Mesenteric fat pad (tissue), 1 donor: ENCODE data around the gene ADGRA1. TPM values are rescaled to one million over a fixed set of nuclear protein-coding genes. Genes with fewer than 3 reads are reported as not detected.
A peak's percentile ranks its signal among the peaks of the same experiment; 100 is the strongest.
"Not testable (repeated sequence)": the region's sequence is repeated elsewhere in the genome, so short reads cannot be mapped to it uniquely, and the experiment has no call there.

ENCODE experiments used
- DNase-seq: peaks from one replicate; pipeline ENCODE4 v3.0.0-alpha.2; 2020; ENCODE audit warnings: low spot score
- total RNA-seq: library from RNA; stranded (reverse); fragmentation: NEBNext Ultra II Directional; extraction: Animal tissue kit (Norgen Biotek cat#: 25700); gene quantifications from one replicate; pipeline ENCODE4 v1.2.1, GENCODE V29; 2021
- donor health status: DM: yes; HTN: yes; CAD: no.

ADGRA1 gene
- total RNA-seq, 1 donor from 2014 or later: not detected

DNA sequence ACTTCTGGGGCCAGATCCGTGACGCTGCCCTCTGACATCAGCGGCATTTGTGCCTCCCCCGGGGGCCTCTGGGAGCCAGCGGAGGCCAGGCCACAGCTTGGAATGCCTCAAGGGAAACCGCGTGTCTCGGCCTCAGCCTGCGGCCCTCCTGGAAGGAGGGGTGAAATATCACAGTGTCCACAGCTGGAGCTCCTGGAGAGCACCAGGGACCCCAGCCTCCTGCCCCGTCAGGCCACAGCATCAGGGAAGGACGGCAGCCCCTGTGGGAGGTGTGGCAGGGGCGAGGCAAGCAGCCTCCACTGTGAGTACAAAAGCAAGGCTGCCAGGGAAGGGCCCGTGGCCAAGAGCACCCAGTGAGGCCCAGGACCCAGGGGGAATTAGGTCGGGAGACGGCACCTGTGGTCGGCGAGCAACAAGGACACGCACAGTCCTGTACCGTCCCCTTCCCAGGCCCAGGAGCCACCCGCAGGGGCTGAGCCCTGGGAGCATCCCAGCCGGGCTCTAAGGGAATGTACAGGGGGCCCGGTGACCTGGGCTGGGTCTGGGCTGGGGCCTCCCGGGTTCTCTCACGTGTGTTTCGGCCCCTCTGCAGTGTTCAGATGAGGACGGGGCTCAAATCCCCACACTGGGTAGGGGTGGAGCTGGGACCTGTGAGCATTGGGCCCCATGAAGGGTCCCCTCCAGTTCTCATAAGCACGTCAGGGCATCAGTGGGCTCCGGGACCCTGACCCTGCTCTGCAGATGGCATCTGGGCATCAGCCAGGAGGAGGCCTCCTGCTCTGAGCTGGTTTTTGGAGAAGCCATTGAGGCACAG is 53.6 kb downstream of the ADGRA1 start:
- DNase-seq: peak; percentile 83

DNA sequence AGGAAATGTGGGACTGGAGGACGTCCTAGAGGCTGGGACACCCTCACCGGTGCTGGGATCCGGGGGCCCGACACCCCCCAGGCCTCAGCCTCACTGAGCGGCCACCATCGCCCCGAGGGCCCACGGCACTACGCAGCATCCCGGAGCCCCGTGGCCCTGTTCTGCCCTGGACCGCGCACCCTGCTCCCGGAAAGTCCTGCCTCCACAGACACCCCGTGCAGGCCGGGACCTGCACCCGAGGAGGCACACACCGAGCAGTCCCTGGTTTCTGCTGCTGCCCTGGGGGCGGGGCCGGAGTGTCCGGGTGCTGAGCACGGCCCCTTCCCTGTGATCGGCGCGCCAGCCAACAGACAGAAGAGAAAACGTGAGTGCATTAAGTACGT is 54.2 kb downstream of the ADGRA1 start:
- peak; percentile 71 for DNase-seq

- peak; percentile 62 for DNase-seq
Observed at GRCh38 chr10:133142523-133143199, 54.9 kb downstream of the ADGRA1 start.

DNA sequence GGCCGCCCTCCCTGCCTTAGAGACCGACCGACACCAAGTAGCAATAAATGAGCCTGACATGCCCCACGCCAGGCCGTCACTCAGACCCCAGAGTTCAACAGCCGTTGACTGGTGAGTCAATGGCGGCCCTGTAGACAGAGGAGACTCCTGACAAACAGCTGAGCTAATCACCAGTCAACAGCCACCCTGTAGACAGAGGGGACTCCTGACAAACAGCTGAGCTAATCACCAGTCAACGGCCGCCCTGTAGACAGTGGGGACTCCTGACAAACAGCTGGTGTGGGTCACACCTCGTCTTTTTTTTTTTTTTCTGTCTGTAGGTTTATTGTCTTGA is 55.4 kb downstream of the ADGRA1 start:
- no peak for DNase-seq

DNA sequence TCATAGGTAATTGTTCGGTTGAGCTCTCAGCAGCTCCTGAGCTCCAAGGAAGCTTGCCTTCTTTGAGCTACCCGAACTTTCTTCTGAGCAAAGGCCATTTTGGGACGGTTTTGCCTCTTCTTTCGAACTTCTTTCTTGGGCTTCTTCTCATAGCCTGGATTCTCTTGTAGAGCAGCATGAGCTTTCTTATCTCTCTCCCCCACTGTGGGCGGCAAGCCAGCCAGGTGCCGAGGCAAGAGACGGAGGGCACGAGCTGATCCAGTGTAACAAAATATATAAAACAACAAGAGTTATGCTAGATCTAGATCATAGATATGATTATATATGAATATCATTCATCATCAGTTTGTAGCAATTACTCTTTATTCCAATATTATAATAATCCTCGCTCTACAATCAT is 55.8 kb downstream of the ADGRA1 start:
- no peak for DNase-seq

DNA sequence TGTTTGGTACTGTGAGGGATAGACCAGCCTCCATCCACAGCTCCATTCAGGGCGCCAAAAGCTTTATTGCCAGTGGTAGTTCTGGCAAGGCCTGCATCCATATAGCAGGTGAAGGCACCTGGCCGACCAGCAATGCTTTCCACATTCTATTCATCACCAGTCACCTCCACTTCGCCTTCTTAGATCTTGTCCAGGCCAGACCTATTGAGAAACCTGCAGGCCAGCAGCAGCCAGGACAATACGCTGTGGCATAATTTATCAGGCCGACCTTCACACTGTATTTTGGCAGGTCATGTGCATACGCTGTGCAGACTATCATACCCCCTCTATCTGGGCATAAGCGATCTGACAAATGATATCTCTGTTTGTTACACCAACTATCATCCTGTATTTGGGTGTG is 57.0 kb downstream of the ADGRA1 start:
- no peak for DNase-seq

DNA sequence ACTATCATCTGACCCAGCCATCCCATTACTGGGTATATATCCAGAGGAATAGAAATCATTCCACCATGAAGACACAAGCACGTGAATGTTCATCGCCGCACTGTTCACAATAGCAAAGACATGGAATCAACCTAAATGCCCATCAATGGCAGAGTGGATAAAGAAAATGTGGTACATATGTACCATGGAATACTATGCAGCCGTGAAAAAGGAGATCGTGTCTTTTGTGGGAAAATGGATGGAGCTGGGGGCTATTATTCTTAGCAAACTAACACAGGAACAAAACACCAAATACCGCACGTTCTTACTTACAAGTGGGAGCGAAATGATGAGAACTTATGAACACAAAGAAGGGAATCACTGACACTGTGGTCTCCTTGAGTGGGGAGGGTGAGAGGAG is 62.5 kb downstream of the ADGRA1 start:
- DNase-seq: no peak

GRCh38 chr10:133150656-133151055 is 62.9 kb downstream of the ADGRA1 start:
- DNase-seq: no peak

DNA sequence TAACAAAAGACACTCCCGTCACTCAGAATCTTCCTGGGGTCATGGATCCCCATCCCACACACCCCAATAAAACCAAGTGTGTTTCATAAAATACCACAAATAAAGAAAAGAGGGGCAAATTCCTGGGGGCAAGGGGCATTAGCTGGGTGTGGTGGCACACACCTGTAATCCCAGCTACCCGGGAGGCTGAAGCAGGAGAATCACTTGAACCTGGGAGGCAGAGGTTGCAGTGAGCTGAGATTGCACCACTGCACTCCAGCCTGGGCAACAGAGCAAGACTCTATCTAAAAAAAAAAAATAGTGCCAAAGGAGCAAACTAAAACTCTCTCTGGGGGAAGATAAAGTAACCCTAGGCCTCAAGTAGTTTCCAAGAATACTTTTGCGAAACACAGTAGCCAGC is 63.3 kb downstream of the ADGRA1 start:
- DNase-seq: not testable (repeated sequence)

- DNase-seq: no peak
Observed at GRCh38 chr10:133151543-133151972, 63.8 kb downstream of the ADGRA1 start.

DNA sequence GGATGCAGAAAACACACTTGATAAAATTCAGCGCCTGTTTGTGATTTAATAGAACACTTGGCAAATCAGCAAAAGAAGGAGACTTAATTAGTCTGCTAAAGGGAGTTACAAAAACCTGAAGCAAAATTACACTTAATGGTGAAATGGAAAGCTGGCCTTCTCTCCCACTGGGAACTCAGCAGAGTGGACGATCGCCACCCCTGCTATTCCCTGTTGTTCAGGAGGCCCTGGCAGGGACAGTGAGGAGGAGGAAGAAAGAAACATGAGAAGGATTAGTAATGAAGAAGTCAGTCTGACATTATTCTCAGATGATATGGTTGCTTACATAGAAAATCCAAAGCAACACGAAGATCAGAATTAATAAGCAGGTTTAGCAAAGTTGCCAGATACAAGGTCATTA is 66.7 kb downstream of the ADGRA1 start:
- DNase-seq: no peak

- DNase-seq: peak; percentile 81
Observed at GRCh38 chr10:133154996-133155778, 67.5 kb downstream of the ADGRA1 start.

DNA sequence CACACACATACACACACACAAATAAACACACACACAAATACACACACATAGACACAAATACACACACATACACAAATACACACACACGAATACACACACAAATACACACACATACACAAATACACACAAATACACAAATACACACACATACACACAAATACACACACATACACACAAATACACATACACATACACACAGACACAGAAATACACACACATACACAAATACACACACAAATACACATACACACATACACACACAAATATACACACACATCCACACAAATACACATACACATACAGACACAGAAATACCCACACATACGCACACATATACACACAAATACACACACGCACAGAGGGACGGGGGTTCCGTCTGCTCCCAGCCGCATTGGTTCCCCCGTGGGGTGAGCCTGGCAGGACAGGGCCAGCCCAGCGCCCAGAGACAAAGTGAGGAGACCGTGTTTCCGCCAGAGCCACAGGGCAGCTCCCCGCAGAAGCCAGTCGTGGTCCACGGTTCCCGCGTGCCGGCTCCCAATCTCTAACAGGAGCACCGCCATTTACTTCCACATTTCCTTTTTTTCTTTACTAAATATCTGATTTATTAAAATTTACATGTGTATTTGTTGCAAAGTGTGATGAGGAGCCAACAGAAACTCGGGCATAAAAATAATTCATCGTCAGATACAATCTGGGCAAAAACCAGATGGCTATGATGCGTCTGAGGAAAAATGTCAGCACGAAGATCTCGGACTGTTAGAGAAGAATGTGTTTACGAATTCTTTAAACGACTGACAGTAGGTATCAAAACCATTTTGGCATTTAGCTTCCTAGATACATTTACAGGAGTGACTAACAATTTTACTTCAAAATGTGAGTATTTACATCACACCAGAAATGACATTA is 69.2 kb downstream of the ADGRA1 start:
- DNase-seq: no peak

DNA sequence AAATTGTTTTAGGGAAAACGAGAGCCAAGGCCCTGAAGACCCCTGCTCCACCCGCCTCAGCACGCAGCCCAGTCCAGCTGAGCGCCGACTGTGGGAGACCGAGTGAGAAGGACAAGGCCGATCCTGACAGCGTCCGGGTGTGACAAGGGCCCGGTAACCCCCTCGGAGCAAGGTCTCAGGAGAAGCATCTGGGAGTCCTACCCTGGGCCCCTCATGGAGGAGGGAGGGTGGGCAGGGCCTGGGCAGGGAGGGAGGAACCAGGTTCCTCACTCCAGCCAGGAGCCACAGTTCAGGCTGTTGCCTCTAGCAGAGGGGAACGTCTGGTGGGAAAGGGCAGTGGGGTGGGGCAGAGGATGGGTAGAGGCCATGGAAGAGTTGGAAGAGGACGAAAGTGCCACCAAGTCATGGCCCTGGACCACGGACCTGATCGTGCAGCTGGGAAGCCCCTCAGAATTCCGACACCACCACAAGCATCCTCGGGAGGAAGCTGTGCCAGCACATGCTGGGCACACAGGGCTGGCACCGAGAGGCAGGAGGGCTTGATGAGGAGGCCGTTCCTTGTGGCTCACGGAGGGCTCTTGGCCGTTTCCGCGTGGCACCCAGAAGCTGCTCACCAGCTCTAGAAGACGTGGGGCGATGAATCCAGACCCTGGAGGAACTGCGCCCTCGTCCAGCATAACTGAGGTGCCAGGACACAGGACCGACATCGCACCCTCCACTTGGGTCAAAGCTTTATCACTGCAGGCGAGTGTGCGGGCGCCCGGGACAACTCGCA is 70.1 kb downstream of the ADGRA1 start:
- DNase-seq: peak; percentile 62

DNA sequence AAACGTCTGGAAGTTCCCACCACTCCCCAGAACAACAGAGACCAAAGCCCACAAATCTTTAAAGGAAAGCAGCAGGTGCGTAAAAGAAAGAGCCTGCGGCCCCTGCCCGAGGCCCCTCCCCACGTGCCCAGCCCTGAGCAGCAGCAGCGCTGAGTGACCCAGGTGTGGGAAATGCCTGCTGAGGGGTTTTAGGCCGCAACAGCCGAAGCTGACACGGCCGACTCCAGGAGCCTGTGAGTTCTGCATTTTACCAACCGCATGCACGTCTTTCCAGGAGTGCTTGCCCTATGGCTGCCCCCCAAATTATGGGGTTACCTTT is 70.7 kb downstream of the ADGRA1 start:
- peak; percentile 81 for DNase-seq

DNA sequence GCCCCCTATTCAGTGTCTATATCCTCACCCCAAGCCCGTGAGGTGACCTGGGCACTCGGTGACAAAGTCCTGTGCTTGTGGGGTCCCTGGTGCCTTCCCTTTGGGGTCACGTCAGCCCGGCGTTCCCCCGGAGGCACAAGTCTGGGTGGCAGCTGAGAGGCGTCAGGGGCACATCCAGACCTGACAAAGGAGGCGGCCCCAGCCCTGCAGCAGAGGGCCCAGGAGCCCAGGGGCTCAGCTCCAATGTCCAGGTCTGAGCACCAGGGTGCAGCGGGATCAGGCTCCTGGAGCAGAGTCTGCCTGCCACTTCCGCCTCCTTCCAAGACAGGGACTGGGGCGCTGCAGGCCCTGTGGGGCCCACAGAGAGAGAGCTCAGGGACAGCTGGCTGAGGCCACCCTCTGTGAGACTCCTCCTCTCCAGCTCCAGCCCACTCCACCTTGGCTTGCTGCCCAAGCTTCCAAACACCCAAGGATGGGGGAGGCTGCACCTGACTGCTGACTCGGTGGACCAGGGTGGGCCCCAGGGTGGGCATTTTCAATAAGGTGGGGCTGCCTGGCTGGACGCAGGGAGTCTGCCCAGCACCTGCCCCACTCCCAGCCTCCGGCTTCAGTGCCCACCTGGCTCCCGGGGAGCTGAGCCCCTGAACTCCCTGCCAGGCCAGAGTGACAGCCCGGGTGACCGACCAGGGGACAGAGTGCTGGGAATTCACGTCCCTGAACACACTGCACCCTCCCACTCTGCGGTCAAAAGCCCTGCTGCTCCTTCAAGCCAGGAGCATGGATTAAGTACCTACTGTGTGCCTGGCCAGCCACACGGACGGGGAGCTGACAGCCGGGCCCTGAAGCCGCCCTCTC is 71.3 kb downstream of the ADGRA1 start:
- peak; percentile 87 for DNase-seq

DNA sequence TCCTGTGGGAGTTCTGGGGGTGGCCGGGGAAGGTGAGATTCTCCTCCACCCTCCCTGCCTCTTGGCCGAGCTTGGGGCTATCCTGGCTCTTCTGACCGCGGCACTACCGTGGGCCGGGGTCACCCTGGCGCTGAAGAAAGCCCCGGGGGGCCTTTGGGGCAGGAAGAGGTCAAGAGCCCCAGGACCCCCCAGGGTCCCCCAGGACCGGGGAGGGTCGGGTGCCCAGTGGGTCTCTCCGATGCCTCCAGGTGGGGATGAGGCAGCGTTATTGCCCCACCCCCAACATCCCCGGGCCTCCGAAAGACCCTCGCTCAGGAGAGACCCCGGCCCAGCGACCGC is 71.9 kb downstream of the ADGRA1 start:
- DNase-seq: peak; percentile 83

DNA sequence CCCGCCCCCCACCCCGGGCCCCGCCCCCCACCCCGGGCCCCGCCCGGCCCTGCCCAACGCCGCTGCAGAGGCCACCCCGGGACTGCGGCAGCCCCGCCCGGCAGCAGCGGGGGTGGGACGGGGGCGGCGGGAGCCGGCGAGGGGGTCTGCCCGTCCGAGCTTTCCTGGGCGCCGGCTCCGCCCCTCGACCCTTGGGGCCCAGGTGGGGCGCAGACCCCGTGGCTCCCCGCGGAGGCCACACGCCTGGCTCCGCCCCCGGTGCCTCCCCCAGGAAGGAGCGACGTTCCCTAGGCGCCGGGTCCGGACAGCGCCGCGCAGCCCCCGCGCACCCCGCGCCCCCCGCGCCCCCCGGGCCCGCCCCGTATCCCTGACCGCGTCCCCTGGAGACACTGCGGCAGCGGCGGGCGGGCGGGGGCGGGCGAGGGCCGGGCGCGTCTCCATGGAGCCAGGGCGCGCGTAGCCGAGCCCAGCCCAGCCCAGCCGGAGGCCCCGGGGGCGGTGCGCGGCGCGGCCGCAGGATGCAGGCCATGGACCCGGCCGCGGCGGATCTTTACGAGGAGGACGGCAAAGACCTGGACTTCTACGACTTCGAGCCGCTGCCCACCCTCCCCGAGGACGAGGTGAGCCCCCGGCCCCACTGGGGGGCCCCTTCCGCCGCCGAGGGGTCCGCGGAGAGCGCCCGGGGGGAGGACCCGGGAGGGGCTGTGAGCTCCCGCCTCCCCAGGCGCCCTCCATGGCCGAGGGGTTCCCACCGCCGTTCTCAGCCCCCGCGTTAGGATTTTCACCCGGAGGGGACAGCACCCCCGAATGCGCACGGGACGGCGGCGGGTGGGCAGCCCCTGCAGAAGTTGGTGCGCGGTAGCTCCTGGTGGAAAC is 72.5 kb downstream of the ADGRA1 start, which contains the start of gene KNDC1:
Gene KNDC1 (plus strand): TSS at position 270 of the 876 bp plus-strand sequence. CDS start 249 bp downstream, at position 519.
- peak; percentile 85 for DNase-seq
